ENCODE results near the gene FHOD3.

GRCh38 chr18:36533446-36534153 lies 236.1 kb downstream of the FHOD3 start:
- no peak for TF ChIP-seq CTCF (CRISPR knock-in tag; IDR thresholded peaks at IDR 0.05)
- no peak for TF ChIP-seq TP53 (CRISPR knock-in tag; conservative IDR thresholded peaks at IDR 0.05)
- TF ChIP-seq FOXA3 (CRISPR knock-in tag; IDR thresholded peaks at IDR 0.05) = no peak
- TF ChIP-seq PHF5A (CRISPR knock-in tag; IDR thresholded peaks at IDR 0.05; ENCODE audit: low read depth, unreplicated experiment) = no peak
- TF ChIP-seq FIP1L1 (IDR thresholded peaks at IDR 0.05; ENCODE audit: borderline replicate concordance, insufficient read depth, low read depth, low read length) = no peak
- no peak for TF ChIP-seq ZNF552 (CRISPR knock-in tag; IDR thresholded peaks at IDR 0.05; ENCODE audit: borderline replicate concordance)
- no peak for TF ChIP-seq EP300 (IDR thresholded peaks at IDR 0.05; ENCODE audit: low read depth in 2 of 2, low read length in 2 of 2)
- no peak for TF ChIP-seq EP300 (CRISPR knock-in tag; IDR thresholded peaks at IDR 0.05; ENCODE audit: borderline replicate concordance)
- no peak for TF ChIP-seq REPIN1 (CRISPR knock-in tag; IDR thresholded peaks at IDR 0.05; ENCODE audit: borderline replicate concordance, low read depth)
- no peak for TF ChIP-seq ZNF282 (IDR thresholded peaks at IDR 0.05; ENCODE audit: partially characterized antibody)
- no peak for TF ChIP-seq HMGXB4 (CRISPR knock-in tag; IDR thresholded peaks at IDR 0.05; ENCODE audit: borderline replicate concordance in 1 of 2, low read depth in 1 of 2)

All from HepG2 (cell line).